GM18909 (cell line): ENCODE data around the gene HGF.
"Not testable (repeated sequence)": the region's sequence is repeated elsewhere in the genome, so short reads cannot be mapped to it uniquely, and the experiment has no call there.

Experiments
- ATAC-seq: cut with Tn5 transposase; IDR thresholded peaks from one replicate; pipeline ENCODE4 v1.9.1; 2021; ENCODE audit warnings: mild to moderate bottlenecking; ENCODE audit not compliant: unreplicated experiment, poor library complexity

The HGF gene

GRCh38 chr7:81769891-81770727 is at the start of gene HGF:
Gene HGF, minus strand, starts transcription at chr7:81770047. Its CDS starts 76 bp downstream, at chr7:81769971.
- no peak for ATAC-seq

- ATAC-seq, result no peak
Observed at GRCh38 chr7:81816312-81816711, 46.5 kb upstream of the HGF start.

GRCh38 chr7:81812866-81813476 is 43.1 kb upstream of the HGF start:
- peak; percentile 98 for ATAC-seq

- peak; percentile 61 for ATAC-seq
Observed at GRCh38 chr7:81811956-81812865, 42.4 kb upstream of the HGF start.

- ATAC-seq, result no peak
Observed at GRCh38 chr7:81810476-81811155, 40.8 kb upstream of the HGF start.

GRCh38 chr7:81808310-81808709 is 38.5 kb upstream of the HGF start:
- not testable (repeated sequence) for ATAC-seq

GRCh38 chr7:81803267-81803666 is 33.4 kb upstream of the HGF start:
- ATAC-seq, result no peak

- ATAC-seq, result no peak
Observed at GRCh38 chr7:81802251-81802650, 32.4 kb upstream of the HGF start.

- no peak for ATAC-seq
Observed at GRCh38 chr7:81801532-81801931, 31.7 kb upstream of the HGF start.

GRCh38 chr7:81791568-81792518 is 22.0 kb upstream of the HGF start:
- no peak for ATAC-seq

GRCh38 chr7:81790686-81791085 is 20.8 kb upstream of the HGF start:
- no peak for ATAC-seq

GRCh38 chr7:81790120-81790500 is 20.3 kb upstream of the HGF start:
- no peak for ATAC-seq

GRCh38 chr7:81789406-81790119 is 19.7 kb upstream of the HGF start:
- ATAC-seq, result no peak

- ATAC-seq, result no peak
Observed at GRCh38 chr7:81788246-81788645, 18.4 kb upstream of the HGF start.

GRCh38 chr7:81783818-81784217 is 14.0 kb upstream of the HGF start:
- ATAC-seq, result no peak

GRCh38 chr7:81780914-81781693 is 11.3 kb upstream of the HGF start:
- ATAC-seq, result no peak

- no peak for ATAC-seq
Observed at GRCh38 chr7:81779706-81780105, 9.9 kb upstream of the HGF start.

- ATAC-seq, result no peak
Observed at GRCh38 chr7:81777697-81778096, 7.8 kb upstream of the HGF start.
